HG02970 (cell line): ENCODE measurements around the gene PASK.
"Not testable (repeated sequence)": the region's sequence is repeated elsewhere in the genome, so short reads cannot be mapped to it uniquely, and the experiment has no call there.

ENCODE experiments used
- ATAC-seq: cut with Tn5 transposase; IDR thresholded peaks from one replicate; pipeline ENCODE4 v1.9.1; 2021; ENCODE audit warnings: mild to moderate bottlenecking, moderate library complexity, moderate number of reproducible peaks; ENCODE audit not compliant: unreplicated experiment, low FRiP score

The PASK gene

DNA sequence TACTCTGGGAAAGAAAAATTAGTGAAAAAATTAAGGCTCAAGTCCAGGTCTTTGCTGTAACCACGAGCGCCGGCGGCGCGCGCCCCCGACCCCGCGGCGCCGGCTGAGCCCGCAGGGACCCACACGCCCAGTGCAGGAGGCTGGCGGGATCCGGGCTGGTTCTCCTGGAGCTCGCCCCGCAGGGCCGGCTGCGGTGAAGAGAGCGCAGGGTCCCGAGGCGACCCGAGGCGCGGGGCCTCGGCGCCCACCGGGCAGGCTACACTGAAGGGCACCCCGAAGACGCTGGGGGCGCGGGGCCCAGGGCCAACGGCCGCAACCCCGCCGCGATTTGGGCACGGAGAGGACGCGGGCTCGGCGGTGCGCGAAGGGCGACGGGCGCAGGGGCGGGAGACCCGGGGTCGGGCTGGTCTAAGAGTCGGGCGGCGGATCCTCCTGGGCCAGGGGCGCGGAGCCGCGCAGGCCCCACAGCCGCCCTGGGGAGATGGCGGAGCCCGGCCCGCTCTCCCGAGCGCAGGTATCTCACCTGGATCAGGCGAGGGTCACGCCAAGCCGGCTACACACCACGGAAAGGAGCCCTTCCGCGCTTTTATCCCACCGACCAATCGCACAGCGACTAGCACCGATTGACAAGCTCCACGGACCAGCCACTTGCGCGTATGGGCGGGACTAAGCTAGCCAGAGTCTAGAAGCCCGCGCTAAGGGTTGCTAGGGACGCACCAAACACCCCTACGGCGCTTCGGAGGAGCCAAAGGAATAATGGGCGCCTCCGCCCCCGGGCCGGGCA, at the start of gene PASK:
TSS of gene PASK (minus strand) at position 582 of the 784 bp plus-strand sequence. CDS start 6,440 bp downstream, outside the sequence.
- ATAC-seq = peak; percentile 63

DNA sequence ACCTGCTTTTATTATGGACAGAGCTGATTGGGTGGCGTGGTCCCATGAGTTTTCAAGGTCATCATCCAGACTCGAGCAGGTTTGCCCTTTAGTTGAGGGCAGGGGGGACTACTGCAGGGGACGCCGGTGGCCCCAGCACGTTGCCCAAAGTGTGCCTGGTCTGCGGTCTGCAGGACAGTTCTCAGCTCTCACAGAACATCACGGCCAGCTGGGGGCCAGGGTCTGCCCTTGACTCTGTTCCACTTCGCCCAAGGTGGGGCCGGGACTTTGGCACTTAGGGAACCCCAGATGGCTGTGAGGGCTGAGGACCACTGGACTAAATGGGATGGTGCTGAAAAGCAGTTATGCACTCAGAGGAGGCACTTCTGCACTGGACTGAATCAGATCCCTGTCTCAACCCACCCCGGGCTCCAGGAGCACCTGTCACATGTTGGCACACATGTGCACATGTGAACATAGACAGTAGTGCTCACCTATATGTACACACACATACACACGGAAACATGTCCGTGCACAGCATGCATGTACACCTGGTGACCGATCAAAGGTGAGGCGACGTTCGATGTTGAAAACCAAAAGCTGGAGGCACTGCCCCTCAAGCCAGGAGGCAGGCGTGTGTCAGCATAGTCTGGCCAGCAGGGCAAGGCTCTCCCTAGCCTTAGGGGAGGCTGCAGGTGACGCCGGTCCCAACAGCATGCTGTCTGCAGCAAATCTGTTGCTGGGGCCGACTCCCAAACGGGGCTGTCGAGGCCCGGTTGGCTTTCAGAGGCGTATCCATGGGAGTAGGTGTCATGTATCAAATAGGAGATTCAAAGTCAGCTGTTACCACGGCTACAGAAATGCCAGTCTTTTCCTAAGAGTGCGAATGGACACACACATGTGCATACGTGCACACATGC, 49.4 kb upstream of the PASK start:
- ATAC-seq = no peak

DNA sequence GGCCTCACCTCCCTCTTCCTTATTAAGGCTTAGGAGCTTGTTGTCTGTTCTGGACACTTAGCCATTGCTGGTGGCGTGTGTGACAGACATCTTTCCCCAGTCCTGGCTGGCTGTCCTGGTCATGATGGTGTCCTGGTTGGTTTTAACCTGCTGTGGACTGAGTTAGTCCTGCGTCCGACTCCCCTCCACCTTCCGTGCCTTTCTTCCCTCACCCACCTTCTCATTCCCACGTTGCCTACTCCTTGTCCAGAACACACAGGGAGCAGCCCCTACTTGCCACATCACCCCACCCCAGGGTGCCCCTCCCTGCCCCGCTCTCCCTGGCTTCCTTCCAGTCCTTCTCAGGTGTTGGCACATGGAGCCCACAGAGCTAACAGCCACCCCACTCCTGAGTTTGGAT, 48.7 kb upstream of the PASK start:
- ATAC-seq = no peak

DNA sequence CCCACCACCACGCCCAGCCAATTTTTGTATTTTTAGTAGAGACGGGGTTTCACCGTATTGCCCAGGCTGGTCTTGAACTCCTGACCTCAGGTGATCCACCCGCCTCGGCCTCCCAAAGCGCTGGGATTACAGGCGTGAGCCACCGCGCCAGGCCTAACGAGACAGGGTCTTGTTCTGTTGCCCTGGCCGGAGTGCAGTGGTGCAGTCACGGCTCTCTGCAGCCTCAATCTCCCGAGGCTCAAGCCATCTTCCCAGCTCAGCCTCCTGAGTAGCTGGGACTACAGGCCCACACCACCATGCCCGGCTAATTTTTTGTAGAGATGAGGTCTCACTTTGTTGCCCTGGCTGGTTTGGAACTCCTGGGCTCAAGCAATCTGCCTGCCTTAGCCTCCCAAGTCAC, 48.0 kb upstream of the PASK start:
- ATAC-seq = not testable (repeated sequence)

DNA sequence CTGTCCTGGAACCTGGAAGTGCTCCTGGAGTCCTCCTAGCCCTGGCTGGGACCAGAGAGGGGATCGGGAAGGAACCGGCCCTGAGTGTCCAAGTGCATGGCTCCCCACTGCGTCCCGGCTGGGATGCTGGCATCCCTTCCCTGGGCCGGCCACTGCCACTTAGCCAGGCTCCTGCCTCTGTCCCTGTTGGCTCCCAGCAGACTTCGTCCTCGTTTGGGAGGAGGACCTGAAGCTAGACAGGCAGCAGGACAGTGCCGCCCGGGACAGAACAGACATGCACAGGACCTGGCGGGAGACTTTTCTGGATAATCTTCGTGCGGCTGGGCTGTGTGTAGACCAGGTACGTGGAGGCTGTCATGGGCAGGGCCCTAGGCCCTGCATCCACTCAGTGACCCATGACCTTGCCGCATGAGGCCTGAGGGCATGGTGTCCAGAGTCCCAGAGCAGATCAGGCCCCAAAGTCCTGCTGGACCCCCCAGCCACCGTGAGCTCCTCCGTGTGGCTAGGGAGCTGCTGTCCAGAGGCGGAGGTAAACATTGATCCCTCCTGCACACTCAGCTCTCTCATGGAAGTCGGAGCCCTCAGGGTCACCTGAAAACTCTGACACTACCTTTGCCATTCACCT, 46.3 kb upstream of the PASK start:
- no peak for ATAC-seq

DNA sequence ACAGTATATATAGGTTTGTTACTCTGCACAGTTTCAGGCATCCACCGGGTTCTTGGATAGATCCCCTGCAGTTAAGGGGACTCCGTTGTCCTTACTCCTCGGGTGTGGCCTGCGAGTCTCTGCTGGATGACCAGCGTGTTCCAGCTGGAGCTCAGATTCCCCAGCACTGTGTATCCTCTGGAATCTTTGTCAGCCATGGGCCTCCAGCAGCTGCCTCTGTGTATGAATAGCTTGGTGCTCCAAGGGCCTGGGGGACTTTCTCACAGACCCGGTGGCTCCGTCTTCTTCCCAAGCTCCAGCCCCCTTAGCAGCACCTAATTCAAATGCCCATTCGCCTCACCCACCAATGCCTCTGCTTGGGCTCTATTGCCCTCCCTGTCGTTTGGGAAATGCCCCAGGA, 45.5 kb upstream of the PASK start:
- no peak for ATAC-seq

DNA sequence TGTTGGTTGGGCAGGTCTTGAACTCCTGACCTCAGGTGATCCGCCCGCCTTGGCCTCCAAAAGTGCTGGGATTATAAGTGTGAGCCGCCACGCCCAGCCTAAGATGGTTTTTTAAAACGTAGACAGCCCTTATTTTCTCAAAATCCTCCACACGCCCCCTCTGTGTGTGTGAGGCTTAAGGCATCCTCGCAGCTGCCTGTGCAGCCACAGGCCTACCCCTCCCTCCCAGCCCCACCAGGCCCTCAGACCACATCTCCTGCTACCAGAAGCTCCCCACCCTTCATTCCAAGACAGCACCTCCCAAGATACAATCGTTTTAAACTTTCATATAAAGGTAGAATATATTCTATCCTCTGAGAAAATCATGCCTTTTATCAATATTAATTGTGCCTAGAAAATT, 44.0 kb upstream of the PASK start:
- ATAC-seq = no peak

DNA sequence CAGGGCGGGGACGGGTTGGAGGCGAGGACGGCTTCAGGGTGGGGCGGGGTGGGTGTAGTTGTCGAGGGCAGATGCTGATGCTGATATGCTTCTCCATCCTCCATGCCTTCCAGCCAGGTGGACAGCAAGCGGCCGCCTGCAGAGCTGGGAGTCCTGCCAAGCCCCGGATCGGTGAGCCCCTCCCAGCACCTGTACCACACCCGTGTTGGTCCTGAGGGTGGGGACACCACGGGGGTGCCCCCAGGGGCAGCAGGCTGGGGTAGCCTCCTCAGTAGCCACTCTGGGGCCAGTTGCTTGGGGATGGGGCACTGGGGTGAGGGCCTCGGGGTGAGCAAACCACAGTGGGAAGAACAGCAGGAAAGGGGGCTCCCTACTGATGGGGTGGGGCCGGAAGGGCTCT, 41.8 kb upstream of the PASK start:
- ATAC-seq = no peak

DNA sequence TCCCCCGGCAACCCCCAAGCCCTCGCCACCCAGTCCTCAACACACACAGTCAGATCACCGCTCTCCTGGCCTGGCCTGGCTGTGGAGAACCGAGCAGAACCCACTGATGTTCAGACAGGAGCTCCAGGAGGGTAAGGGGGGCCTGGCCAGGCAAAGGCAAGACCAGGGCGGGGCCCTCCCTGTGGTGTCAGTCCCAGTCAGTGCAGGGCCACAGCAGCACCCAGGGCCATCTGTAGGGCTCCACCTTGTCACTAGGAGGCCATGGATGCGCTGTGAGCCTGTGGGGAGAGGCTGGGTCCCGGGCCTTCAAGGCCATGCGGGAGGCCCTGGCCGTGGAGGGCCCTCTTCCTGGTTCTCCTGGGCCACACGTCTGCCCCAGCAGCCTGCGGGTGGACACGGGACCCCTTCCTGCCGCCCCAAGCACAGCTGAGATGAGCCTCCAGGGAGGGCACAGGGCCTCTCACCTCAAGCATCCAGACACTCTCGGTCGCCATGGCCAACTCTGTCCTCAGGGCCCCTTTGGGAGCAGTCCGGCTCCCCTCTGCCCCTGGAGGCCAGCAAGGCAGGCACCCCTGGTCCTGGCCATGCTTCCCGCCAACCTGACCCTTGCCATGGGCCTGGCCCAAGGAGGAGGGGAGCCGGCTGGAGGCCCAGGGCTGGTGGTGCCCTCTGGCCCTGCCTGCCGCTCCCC, 41.2 kb upstream of the PASK start:
- no peak for ATAC-seq

DNA sequence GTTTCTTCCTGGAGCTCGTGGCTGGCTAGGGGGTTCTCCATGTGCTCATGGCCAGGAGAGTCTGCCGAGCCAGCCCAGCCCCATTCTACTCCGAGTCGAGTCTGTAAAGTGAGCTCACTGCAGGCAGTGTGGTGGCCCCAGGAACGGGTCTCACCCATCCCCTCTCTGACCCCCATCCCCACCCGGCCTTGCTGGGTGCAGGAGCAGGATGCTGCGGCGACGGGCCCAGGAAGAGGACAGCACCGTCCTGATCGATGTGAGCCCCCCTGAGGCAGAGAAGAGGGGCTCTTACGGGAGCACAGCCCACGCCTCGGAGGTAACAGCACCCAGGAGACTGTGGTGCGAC, 40.6 kb upstream of the PASK start:
- ATAC-seq = no peak

DNA sequence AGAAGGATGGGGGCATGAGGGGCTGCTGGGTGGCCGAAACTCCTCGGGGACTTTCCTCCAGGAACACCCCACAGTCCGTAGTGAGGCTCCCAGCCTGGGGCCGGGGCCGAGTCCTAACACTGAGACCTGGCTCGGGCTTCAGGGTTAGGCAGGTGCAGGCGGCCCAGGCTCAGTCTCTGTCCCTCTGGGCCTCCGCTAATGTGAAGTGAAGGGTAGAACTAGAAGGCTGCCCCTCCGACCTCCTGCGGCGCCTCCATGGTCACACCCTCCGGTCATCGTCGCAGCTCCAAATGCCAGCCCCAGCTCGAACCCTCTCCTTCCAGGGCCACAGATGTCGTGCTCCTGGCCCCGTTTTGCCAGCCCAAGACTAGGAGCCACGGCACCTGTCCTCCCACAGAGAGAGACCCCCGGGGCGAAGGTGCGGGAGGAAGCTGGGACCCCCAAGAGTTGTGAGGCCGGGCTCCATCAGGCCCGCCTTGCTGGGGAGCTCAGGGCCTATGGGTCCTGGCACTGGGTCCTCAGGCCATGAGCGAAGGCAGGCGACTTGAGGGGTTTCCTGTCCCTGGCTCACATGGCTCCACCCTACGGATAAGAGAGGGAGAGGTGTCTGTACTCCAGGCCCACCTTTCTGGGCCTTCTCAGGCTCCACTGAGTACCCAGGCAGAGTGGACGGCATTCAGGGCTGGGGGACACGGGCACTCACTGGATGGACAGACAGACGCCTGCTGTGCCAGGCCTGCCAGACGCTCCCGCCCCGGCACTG, 40.0 kb upstream of the PASK start:
- ATAC-seq = no peak

DNA sequence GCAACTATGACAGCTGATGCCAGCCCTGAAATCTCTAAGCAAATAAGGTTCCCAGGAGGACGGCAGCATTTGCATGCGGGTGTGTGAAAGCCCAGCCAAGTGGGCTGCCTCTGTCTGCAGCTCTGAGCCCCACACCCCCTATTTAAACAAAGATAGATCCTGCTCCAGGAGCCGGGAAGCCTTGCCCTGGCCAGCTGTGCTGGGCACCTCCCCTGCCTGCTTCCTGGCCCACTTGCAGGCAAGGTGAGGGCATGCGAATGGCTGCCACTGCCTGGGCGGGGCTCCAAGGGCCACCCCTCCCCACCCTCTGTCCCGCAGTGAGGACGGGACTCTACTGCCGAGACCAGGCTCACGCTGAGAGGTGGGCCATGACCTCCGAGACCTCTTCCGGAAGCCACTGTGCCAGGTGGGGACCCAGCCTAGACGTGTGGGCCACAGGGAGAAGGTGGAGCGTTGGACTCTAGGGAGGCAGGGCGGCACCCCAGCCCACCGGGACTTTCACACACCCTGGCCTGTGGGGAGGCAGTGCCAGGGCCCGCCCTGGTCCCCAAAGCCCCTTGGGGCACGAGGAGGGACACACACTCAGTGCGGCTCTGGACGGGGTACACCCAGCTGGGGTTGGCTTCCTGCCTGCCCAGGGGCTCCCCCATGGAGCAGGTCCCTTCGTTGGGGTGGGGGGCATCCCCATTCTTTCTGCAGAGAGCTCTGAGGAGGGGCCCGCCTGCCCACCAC, 39.3 kb upstream of the PASK start, which contains the start of gene ANO7:
TSS of gene ANO7 (plus strand) at position 317 of the 732 bp plus-strand sequence. CDS start 1,387 bp downstream, outside the sequence.
- ATAC-seq = no peak

DNA sequence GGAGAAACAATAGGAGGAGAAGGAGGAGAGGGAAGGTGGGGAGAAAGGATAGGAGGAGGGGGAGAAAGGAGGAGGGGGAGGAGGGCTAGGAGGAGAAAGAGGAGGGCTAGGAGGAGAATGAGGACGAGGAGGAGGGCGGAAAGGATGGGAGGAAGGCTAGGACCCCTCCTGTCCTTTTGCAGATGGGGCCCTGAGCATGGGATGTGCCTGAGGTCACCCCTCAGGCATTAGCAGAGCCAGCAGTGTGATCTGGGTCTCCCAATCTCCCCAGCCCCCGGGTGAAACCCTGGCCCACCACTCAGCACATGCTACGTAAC, 38.6 kb upstream of the PASK start:
- ATAC-seq = no peak

DNA sequence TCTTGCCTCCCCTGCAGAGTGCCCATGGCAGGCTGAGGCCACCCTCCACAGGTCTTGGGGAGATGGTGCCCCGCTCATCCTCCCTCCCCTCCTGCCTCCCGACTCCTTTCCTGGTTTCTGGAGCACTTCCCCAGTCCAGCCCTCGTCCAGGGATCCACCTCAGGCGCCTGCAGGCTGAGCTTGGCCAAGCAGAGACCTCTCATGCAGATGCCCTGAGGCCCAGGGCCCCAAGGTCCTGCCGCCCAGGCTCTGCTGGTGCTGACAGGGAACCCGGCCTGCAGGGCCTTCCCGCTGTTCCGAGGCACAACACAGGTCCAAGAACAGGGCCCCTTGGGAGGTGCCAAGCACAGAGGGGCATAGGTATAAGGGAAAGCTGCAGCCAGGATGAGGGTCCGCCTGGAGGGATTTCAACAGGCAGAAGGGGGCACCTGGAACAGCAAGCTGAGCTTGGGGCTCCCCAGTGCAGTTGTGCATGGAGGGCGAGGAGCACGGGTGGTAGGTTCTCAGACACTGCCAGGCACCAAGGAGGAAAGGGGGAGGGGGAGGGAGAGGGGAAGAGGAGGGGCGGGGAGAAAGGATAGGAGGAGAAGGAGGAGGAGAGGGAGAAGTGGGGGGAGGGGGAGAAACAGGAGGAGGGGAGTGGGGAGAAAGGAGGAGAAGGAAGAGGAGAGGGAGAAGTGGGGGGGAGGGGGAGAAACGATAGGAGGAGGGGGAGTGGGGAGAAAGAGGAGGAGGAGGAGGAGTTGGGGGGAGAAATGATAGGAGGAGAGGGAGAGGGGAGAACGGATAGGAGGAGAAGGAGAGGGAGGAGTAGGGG, 38.0 kb upstream of the PASK start:
- ATAC-seq = no peak

DNA sequence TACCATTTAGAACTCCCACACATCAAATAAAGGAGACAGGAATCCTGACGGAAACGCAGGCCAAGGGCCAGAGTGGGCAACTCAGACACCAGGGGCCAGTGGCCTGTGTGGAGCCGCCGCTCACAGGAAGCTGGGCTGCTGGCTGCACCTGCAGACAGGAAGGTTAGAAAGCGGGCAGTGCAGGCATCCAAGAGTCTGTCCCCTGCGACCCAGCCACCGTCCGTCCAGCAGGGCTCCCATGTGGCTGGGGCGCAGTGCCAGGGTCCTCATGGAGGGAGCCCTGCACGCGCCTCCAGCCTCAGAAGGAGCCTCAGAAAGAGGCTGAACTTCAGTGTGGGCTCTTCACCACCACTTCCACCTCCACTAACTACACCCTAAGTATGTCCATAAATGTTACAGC, 36.7 kb upstream of the PASK start:
- ATAC-seq = no peak

DNA sequence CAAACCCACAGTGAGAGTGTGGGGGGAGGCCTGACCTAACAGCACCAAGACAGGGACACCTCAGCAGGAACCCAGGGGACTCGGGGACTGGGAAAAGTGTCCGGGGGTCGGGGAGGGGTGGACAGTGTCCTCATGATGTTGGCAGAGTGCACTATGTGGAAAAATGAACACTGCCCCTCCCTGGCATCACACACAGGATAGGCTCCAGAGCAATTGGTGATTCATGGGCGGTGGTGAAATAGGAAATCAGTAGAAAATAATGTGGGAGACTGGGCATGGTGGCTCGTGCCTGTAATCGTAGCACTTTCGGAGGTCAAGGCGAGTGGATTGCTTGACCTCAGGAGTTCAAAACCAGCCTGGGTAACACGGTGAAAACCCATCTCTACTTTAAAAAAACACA, 35.6 kb upstream of the PASK start:
- ATAC-seq = no peak

DNA sequence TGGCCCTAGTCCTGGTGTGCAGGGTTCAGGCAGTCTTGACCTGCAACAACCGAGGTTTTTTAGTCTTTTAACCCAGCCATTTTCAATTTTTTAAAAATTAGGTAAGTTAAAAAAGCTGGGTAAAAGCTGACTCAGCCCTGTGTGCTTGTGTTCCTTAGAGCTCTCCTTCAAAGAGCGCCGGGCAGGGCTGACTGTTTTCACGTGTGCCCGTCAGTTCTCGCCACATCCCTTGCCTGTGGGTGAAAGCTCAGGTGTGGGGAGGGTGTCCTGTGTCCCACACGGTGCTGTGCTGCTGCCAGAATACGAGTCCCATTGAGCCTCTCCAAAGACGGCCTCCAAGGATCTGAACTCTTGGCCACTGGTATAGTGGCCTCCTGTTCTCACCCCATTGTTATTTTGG, 33.9 kb upstream of the PASK start:
- no peak for ATAC-seq

DNA sequence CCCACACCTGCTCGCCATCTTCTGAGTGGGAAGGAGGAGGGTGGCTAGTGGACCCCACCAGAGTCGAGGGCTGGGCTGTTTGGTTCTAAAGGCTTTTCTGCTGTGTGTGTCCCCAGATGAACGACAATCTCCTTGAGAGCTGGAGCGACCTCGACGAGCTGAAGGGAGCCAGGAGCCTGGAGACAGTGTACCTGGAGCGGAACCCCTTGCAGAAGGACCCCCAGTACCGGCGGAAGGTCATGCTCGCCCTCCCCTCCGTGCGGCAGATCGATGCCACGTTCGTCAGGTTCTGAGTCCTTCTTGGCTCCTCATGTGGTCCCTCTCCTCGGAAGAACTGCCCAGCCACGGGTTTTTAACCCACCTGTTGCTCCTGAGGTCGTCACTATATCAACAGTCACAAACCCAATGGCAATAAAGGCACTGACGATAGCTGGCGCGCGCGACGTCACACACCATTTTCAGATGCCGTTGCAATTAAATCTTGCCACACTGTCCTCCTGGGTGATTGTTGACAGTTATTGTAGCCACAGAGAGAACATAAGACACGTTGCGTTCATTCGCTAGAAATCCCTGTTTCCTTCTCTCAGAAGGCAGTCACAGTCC, 33.4 kb upstream of the PASK start:
- ATAC-seq = no peak
